Right cardiac atrium (tissue), 5 donors: Measurements from ENCODE around the gene TRAF7. TPM values are rescaled to one million over a fixed set of nuclear protein-coding genes. Genes with fewer than 3 reads are reported as not detected.

ENCODE experiments used
- ATAC-seq, 2 donors: fragments of 200-7000 bp; cut with Tn5 transposase; one replicate each; pipeline versions ENCODE4 v1.8.0 to v1.9.1; 2020; ENCODE audit warnings: moderate library complexity in 2 of 2, mild to moderate bottlenecking in 1 of 2
- DNase-seq, 3 donors: peaks; one replicate each; pipeline ENCODE4 v3.0.0-alpha.2; 2020
- H3K27ac ChIP-seq: one replicate; pipeline ENCODE4 v1.5.1; 2013; ENCODE audit warnings: mild to moderate bottlenecking, low read length, control low read depth, moderate library complexity
- H3K27me3 ChIP-seq: one replicate; pipeline ENCODE4 v1.6.1; 2013; ENCODE audit not compliant: control insufficient read depth, insufficient read depth
- H3K4me1 ChIP-seq: one replicate; pipeline ENCODE4 v1.6.1; 2013; ENCODE audit warnings: low read length; ENCODE audit not compliant: control insufficient read depth, insufficient read depth
- H3K4me3 ChIP-seq: one replicate; pipeline ENCODE4 v1.5.1; 2013; ENCODE audit warnings: low read length, control low read depth
- H3K9me3 ChIP-seq: one replicate; pipeline ENCODE4 v1.6.1; 2013; ENCODE audit warnings: low read length; ENCODE audit not compliant: control insufficient read depth
- WGBS: extraction: QIAGEN DNeasy Blood & Tissue Kit; methylation state at CpG from one replicate; pipeline ENCODE4 v1.1.7; 2013; 5-methylcytosine and 5-hydroxymethylcytosine counted together
- intact Hi-C, 4 donors: fragments of 100-400 bp; cut with DNase I; formaldehyde crosslinking; loops; one replicate each; pipeline versions ENCODE4 v1.11.0 to v1.14.0; 2022 to 2023
- polyA plus RNA-seq: library from polyadenylated mRNA; stranded (reverse); fragments of 200-250 nt; gene quantifications from one replicate; pipeline ENCODE4 v1.2.3, GENCODE V29; 2013
- total RNA-seq, 4 donors: library from RNA; stranded (reverse); fragmentation: NEBNext Ultra II Directional; extraction: Animal tissue kit (Norgen Biotek cat#: 25700); gene quantifications; one replicate each; pipeline ENCODE4 v1.2.1, GENCODE V29; 2021
- donor health status: healthy with polysubstance abuse.
- donor health status: DM: no; HTN: yes; CAD: no.
- donor health status: DM: no; HTN: no; CAD: no.
- donor health status: DM: no; HTN: yes; CAD: no; lungs with severe emphysema.
- donor health status: DM: yes; HTN: yes; CAD: no.

TRAF7 gene
- total and polyA plus RNA-seq, 5 donors: 17.7 to 39.2 (median 31.1) TPM

DNA sequence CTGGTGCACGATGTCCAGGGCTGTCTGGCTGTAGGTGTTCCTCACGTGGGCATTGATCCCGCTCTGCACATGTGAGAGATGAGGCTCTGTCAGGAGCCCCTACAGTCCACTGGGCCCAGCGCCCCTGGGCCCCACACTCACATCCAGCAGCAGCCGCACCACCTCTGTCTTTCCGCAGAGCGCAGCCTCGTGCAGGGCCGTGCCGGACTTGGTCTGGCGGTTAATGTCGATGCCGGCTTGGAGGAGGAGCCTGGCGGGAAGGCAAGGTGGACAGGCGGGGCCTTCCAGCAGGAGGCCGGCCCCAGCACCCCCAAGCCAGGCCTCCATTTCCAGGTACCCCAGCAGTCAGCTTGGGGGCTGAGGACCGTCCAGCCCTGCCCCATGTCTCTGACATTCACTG lies 31.6 kb downstream of the TRAF7 start:
- 82% methylated on average over 17 of the region's 17 CpGs for WGBS
- Histone ChIP-seq H3K27ac (no peak overlapping the region), H3K4me1 (no peaks in the 10 kb centered on the region), H3K4me3 (no peak overlapping the region), H3K27me3 (no peaks in the 10 kb centered on the region), H3K9me3 (no peaks in the 10 kb centered on the region)
- intact Hi-C loops: no loop called here
- DNase-seq (no peak), ATAC-seq (no peak)

DNA sequence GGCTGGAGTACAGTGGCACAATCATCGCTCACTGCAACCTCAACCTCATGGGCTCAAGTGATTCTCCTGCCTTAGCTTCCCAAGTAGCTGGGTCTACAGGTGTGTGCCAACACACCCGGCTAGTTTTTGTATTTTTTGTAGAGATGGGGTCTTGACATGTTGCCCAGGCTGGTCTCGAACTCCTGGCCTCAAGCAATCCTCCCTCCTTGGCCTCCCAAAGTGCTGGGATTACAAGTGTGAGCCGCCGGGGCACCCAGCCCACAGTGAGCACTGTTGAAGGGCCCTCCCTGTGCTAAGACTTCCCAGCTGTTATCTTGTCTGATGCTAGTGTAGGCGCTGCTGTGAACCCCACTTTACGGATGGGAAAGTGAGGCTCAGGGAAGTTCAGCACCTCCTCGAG lies 32.8 kb downstream of the TRAF7 start:
- DNase-seq: no peak
- H3K4me3 ChIP-seq: no peak overlapping the region
- ATAC-seq: no peak
- H3K4me1 ChIP-seq: no peaks in the 10 kb centered on the region
- 91% methylated on average over 8 of the region's 8 CpGs for WGBS
- H3K9me3 ChIP-seq: no peaks in the 10 kb centered on the region
- no peaks in the 10 kb centered on the region for H3K27me3 ChIP-seq
- intact Hi-C loops: no loop called here
- no peak overlapping the region for H3K27ac ChIP-seq

DNA sequence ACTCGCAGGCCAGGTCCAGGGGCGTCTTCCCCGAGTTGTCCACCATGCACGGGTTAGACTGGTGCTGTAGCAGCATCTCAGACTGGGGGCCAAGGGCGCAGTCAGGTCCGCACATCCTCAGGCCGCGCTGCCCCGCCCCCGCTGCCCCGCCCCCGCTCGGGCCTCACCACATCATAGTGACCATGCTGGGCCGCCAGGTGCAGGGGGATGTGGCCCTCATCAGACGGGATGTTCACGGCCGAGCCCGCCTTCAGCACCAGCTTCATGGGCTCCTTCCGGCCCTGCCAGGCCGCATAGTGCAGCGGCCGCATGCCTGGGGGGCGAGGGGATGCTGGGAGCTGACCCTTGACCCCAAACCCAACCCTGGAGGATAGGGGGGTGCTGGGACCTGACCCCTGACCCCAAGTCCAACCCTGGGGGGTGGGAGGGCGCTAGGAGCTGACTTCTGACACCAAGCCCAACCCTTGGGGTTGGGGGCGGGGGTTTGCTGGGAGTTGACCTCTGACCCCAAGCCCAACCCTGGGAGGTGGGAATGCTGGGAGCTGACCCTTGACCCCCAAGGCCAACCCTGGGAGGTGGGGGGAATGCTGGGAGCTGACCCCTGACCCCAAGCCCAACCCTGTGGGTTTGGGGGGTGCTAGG lies 33.8 kb downstream of the TRAF7 start:
- ATAC-seq (no peak), DNase-seq (no peak)
- H3K27ac ChIP-seq: no peak overlapping the region
- no peaks in the 10 kb centered on the region for H3K27me3 ChIP-seq
- no peak overlapping the region for H3K4me3 ChIP-seq
- intact Hi-C loops: no loop called here
- H3K9me3 ChIP-seq: no peaks in the 10 kb centered on the region
- WGBS: 89% methylated on average over 25 of the region's 25 CpGs
- no peaks in the 10 kb centered on the region for H3K4me1 ChIP-seq

GRCh38 chr16:2190002-2190658 lies 34.5 kb downstream of the TRAF7 start:
- DNase-seq (no peak), ATAC-seq (no peak)
- Histone ChIP-seq H3K27ac (no peak overlapping the region), H3K9me3 (no peaks in the 10 kb centered on the region), H3K27me3 (no peaks in the 10 kb centered on the region), H3K4me3 (no peak overlapping the region), H3K4me1 (no peaks in the 10 kb centered on the region)
- 83% methylated on average over 24 of the region's 24 CpGs for WGBS
- intact Hi-C loops: no loop called here

- peak in 1 of 2 donors; percentile 2 for ATAC-seq
- no peak for DNase-seq
- H3K9me3 ChIP-seq: no peaks in the 10 kb centered on the region
- 62% methylated on average over 25 of the region's 25 CpGs for WGBS
- H3K27ac ChIP-seq: no peak overlapping the region
- H3K27me3 ChIP-seq: no peaks in the 10 kb centered on the region
- no peaks in the 10 kb centered on the region for H3K4me1 ChIP-seq
- H3K4me3 ChIP-seq: no peak overlapping the region
- intact Hi-C loops: no loop called here
These were observed 35.3 kb downstream of the TRAF7 start for GRCh38 chr16:2190659-2191445.

DNA sequence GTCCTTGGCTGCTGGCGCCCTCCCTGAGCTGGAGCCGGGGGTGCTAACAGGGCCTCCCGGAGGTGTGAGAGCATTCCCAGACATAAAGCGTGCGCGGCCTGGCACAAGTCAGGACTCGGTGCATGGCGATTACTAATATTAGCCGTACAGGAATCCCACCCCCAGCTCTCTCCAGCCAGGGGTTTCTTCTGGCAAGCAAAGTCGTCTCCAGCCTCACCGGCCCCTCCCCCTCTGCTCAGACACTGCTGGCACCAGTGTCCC lies 35.8 kb downstream of the TRAF7 start:
- WGBS: 60% methylated on average over 11 of the region's 11 CpGs
- DNase-seq: peak in 1 of 3 donors; percentile 78
- intact Hi-C loops: no loop called here

GRCh38 chr16:2194166-2194834 lies 38.7 kb downstream of the TRAF7 start:
- no peaks in the 10 kb centered on the region for H3K9me3 ChIP-seq
- no peaks in the 10 kb centered on the region for H3K4me1 ChIP-seq
- no peak overlapping the region for H3K4me3 ChIP-seq
- H3K27me3 ChIP-seq: no peaks in the 10 kb centered on the region
- H3K27ac ChIP-seq: no peak overlapping the region
- intact Hi-C loops: no loop called here
- WGBS: 68% methylated on average over 16 of the region's 16 CpGs
- ATAC-seq: no peak
- no peak for DNase-seq

More for the DNA sequence above, 35.8 kb downstream of the TRAF7 start:
- Histone ChIP-seq H3K4me3 (no peak overlapping the region), H3K9me3 (no peaks in the 10 kb centered on the region), H3K27ac (no peak overlapping the region), H3K27me3 (no peaks in the 10 kb centered on the region), H3K4me1 (no peaks in the 10 kb centered on the region)
- ATAC-seq: peak; percentile 46 to 47

DNA sequence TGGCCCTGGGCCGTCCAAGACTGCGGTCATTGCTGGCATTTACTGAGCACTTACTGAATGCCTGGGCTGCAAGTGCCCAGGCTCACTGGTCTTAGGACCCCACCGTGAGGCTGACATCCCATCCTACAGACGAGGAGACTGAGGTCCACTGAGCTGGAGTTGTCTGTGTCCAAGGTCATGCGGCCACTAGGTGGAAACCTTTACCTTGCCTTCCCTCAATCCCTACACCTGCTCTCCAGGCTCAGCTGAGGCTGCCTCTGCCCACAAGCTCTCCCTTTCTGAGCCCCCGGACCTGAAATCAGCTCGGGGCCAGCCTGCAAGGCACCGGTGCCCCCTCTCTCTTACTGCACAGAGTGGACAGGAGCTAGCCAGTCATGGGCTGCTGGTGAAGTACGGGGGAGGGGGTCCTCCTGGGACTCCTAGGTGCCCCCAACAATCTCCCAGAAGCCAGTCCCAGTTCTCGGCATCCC lies 39.3 kb downstream of the TRAF7 start:
- no peak for DNase-seq
- H3K27me3 ChIP-seq: no peaks in the 10 kb centered on the region
- H3K4me3 ChIP-seq: no peak overlapping the region
- peak in 1 of 2 donors; percentile 17 for ATAC-seq
- no peaks in the 10 kb centered on the region for H3K9me3 ChIP-seq
- 36% methylated on average over 10 of the region's 10 CpGs for WGBS
- H3K4me1 ChIP-seq: no peaks in the 10 kb centered on the region
- H3K27ac ChIP-seq: no peak overlapping the region
- intact Hi-C loops: no loop called here

DNA sequence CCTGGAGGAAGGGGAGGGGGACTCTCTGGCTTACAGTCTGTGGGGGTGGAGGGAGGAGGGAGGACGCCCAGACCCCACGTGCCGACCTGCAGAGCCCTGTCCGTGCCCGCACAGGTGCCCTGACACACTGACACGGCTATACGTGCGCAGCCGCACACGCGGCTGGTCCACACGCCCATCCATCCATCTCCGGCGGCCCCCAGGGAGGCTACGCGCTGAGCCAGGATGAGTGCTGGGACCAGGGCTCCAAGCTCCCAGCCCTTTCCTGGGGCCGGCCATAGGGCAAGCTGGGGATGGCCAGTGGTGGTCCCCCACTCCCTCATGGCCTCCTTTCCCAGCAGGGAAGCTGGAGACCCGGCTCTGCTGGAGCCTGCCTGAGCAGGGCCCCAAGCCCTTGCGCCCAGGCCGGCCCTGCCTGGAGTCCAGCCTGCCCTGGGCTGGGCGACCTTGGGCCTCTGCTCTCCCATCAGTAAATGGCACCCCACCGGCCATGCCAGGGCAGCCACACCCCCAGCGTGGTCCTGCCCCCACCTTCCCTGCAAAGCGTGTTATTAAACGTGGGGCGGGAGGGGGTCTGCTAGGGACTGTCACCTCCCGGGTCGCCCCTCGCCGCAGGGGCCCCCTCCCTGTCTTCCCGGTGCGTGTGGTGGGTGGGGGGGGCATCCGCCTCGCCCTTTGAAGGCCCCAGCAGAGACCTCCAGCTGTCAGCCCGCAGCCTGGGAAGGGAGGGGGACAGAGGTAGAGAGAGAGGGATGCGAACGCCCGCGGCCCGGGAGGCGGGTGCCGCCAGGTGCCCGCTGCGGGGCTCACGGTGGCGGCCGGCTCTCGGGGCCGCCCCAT lies 40.0 kb downstream of the TRAF7 start:
- Histone ChIP-seq H3K27me3 (no peaks in the 10 kb centered on the region), H3K4me3 (peak overlapping the region; percentile 67), H3K9me3 (no peaks in the 10 kb centered on the region), H3K27ac (no peak overlapping the region), H3K4me1 (no peaks in the 10 kb centered on the region)
- ATAC-seq (no peak), DNase-seq (no peak)
- intact Hi-C loops: no loop called here
- 7% methylated on average over 49 of the region's 49 CpGs for WGBS

DNA sequence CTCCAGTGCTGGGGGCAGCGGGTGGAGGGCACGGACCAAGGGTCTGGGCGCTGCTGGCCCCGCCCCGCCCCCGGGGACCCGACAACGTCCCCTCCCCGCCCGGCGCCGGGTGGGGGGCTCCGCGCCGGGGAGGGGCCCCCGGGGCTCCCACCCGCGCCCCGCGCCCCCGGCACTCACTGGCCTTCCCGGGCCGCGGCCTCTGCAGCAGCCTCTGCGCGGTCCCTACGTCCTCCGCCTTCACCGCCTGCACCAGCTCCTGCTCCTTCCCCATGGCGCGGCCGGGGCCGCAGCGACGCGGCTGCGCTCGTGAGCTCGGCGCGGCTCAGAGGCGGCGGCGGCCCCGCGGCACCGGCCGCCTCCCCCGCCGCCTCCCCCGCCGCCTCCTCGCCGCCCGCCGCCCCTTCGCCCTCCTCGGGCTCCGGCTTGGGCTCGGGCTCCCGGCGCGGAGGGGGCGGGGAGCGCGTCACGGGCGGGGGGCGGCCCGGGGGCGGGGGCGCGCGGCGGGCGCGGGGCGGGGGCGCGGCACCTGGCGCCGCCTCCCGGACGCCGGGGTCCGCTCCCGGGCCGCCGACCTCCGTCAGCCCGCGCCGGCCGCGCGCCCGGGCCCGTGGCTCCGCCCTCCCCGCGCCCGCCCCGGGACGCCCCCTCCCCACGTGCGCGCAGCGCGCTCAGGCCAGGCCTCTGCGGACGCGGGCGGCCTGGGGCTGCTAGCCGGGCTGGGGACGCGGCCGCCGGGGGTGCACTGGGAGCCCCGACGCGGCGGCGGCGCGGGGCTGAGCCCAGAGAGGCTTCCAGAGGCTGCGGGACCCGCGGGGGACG lies 40.8 kb downstream of the TRAF7 start, which contains the start of gene CASKIN1:
Gene CASKIN1 (minus strand): TSS at position 444 of the 819 bp plus-strand sequence. CDS start 173 bp downstream, at position 271.
- DNase-seq: no peak
- no peak for ATAC-seq
- Histone ChIP-seq H3K27me3 (no peaks in the 10 kb centered on the region), H3K9me3 (no peaks in the 10 kb centered on the region), H3K4me1 (no peaks in the 10 kb centered on the region), H3K4me3 (peak within 1 kb of the TSS; percentile 67), H3K27ac (no peak within 1 kb of the TSS)
- intact Hi-C loops: no loop called here
- WGBS: 1% methylated on average over 107 of the region's 129 CpGs
